Transverse colon (tissue), 4 donors: ENCODE data around the gene ANKS1B. TPM values are rescaled to one million over a fixed set of nuclear protein-coding genes. Genes with fewer than 3 reads are reported as not detected.

Experiments
- DNase-seq: peaks from one replicate; pipeline ENCODE4 v3.0.0-alpha.2; 2019
- H3K27ac ChIP-seq, 4 donors: fragments of 200-600 bp; sonication (generic); 2 replicates each; pipeline ENCODE4 v1.5.1; 2016 to 2018; ENCODE audit warnings: inconsistent platforms in 4 of 4
- H3K27me3 ChIP-seq: fragments of 200-600 bp; sonication (generic); 2 replicates; pipeline ENCODE4 v1.5.1; 2017; ENCODE audit warnings: inconsistent platforms
- H3K36me3 ChIP-seq, 4 donors: fragments of 200-600 bp; sonication (generic); 2 replicates each; pipeline ENCODE4 v1.5.1; 2017 to 2019; ENCODE audit warnings: inconsistent platforms in 4 of 4
- H3K4me1 ChIP-seq, 4 donors: fragments of 200-600 bp; sonication (generic); 2 replicates each; pipeline ENCODE4 v1.5.1; 2017 to 2020; ENCODE audit warnings: inconsistent platforms in 4 of 4
- H3K4me3 ChIP-seq, 4 donors: fragments of 200-600 bp; sonication (generic); 1 replicate in 1 of 4; 2 replicates in 3 of 4; pipeline versions ENCODE4 v1.5.1 to v1.6.1; 2017 to 2019; ENCODE audit warnings: inconsistent platforms in 4 of 4
- H3K9me3 ChIP-seq, 2 donors: fragments of 200-600 bp; sonication (generic); 2 replicates each; pipeline ENCODE4 v1.5.1; 2017 to 2019; ENCODE audit warnings: inconsistent platforms in 2 of 2
- EP300 ChIP-seq: sonication (generic); formaldehyde crosslinking; IDR thresholded peaks from one replicate; pipeline ENCODE4 v1.6.1; 2017; ENCODE audit warnings: antibody characterized with exemption, low read depth
- POLR2A ChIP-seq: fragments of 450-650 bp; IDR thresholded peaks from one replicate; pipeline ENCODE4 v1.6.1; 2016; ENCODE audit warnings: antibody characterized with exemption, mild to moderate bottlenecking, moderate library complexity
- POLR2AphosphoS5 ChIP-seq, 3 donors: sonication (generic); formaldehyde crosslinking; IDR thresholded peaks; one replicate each; pipeline ENCODE4 v1.6.1; 2016; ENCODE audit warnings: antibody characterized with exemption in 3 of 3
- WGBS, 2 donors: methylation state at CpG; one replicate each; pipeline ENCODE4 v1.1.5; 2018; ENCODE audit warnings: low coverage in 1 of 2; 5-methylcytosine and 5-hydroxymethylcytosine counted together
- in situ Hi-C, 4 donors: fragments of 200-750 bp; cut with MboI; loops; one replicate each; pipeline versions ENCODE4 v1.15.0 to v1.15.1; 2017; ENCODE audit warnings: low sequenced_read_pairs in 3 of 4, low pct_ligation_motif_present in 1 of 4, low pct_unique_long_range_greater_than_20kb in 1 of 4
- intact Hi-C: fragments of 100-400 bp; cut with DNase I; formaldehyde crosslinking; loops from one replicate; pipeline ENCODE4 v1.15.1; 2023; ENCODE audit warnings: low total_unique reads
- total RNA-seq, 4 donors: library from RNA; depleted of rRNA; stranded (reverse); fragments of >200 nt; gene quantifications; one replicate each; pipeline ENCODE4 v1.1.0, GENCODE V29; 2016
- TF ChIP-seq, protein P1 (sequence below), 5 experiments: fragments of 200-600 bp in 3 of 5; fragments of 450-650 bp in 2 of 5; sonication (generic) in 3 of 5; IDR thresholded peaks; 1 replicate in 2 of 5; 2 replicates in 3 of 5; pipeline ENCODE4 v1.5.1; 2016 to 2017; ENCODE audit warnings: antibody characterized with exemption in 5 of 5, inconsistent platforms in 3 of 5, mild to moderate bottlenecking in 2 of 5, moderate library complexity in 1 of 5

ANKS1B gene
- total RNA-seq, 4 donors from 2014 or later = 1.4 to 6.4 (median 3.5) TPM; not detected in 1

DNA sequence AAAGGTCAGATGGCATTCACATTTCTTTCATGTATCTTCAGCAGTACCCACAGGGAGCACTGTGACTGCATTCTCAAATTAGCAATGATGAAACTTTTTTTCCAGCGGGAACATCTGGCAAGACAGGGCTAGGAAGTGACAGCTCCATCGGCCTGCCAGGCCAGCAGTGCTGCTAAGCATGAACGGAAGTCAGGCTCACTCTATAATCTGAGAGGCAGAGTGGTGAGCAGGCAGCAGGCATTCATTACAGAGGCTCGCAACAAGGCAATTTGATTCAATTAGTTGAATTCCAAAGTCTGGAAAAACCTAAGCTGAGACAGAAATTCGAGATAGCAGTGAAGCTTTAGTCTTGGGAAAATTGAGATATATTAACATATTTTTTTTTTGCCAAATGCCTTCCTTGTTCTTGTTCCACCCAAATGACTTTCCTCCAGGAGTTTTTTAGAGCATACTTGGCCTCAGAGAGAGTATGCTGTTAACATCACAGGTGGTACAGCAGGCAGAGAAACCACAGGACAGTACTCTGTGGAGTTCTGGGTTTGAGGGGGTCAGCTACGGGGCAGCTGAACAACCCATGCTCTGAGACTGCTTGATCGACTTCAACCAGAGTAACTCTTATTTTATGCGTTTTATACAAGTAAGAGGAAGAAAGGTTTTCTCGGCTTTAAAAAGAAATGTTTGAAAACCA lies 924.8 kb downstream of the ANKS1B start:
- TF ChIP-seq EP300 (no peak), POLR2AphosphoS5 (IDR thresholded peaks at IDR 0.05) (no peak), POLR2A (no peak)
- TF ChIP-seq, protein P1, sequence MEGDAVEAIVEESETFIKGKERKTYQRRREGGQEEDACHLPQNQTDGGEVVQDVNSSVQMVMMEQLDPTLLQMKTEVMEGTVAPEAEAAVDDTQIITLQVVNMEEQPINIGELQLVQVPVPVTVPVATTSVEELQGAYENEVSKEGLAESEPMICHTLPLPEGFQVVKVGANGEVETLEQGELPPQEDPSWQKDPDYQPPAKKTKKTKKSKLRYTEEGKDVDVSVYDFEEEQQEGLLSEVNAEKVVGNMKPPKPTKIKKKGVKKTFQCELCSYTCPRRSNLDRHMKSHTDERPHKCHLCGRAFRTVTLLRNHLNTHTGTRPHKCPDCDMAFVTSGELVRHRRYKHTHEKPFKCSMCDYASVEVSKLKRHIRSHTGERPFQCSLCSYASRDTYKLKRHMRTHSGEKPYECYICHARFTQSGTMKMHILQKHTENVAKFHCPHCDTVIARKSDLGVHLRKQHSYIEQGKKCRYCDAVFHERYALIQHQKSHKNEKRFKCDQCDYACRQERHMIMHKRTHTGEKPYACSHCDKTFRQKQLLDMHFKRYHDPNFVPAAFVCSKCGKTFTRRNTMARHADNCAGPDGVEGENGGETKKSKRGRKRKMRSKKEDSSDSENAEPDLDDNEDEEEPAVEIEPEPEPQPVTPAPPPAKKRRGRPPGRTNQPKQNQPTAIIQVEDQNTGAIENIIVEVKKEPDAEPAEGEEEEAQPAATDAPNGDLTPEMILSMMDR (IDR thresholded peaks at IDR 0.05) = no peak
- WGBS, 2 donors = 42 to 61% methylated on average over 6 to 9 of the region's 9 CpGs
- H3K27me3 ChIP-seq = no peaks in the 10 kb centered on the region
- in situ Hi-C loops = no loop called here
- H3K9me3 ChIP-seq = no peaks in the 10 kb centered on the region
- no peak for DNase-seq
- no peaks in the 10 kb centered on the region for H3K36me3 ChIP-seq
- intact Hi-C loops = no loop called here
- H3K4me1 ChIP-seq = no peaks in the 10 kb centered on the region
- H3K27ac ChIP-seq = no peak overlapping the region
- no peak overlapping the region for H3K4me3 ChIP-seq

DNA sequence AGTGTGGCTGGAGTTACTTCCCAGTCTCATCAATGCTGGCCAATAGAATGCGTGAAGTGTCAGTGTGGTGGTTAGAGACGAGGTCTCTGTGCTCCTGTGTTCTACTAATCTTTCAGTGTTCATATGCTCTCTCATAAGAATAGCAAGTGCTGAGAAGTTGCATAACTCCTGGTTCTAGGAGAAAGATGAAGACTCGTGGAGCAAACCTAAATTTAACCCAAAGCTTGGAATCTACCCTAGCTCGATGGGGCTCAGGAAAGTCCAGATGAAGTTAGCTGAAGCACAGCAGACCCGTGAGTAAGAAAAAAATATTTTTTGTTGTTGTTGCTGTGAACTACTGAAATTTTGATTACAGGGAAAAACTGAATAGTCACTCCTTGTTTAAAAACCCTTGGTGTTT lies 927.1 kb downstream of the ANKS1B start:
- no peaks in the 10 kb centered on the region for H3K36me3 ChIP-seq
- in situ Hi-C loops = no loop called here
- H3K4me1 ChIP-seq = no peaks in the 10 kb centered on the region
- H3K27me3 ChIP-seq = no peaks in the 10 kb centered on the region
- no peak overlapping the region for H3K4me3 ChIP-seq
- intact Hi-C loops = no loop called here
- no peak for TF ChIP-seq EP300
- no peak for DNase-seq
- no peak overlapping the region for H3K27ac ChIP-seq
- H3K9me3 ChIP-seq = no peaks in the 10 kb centered on the region
- 77 to 87% methylated on average over 5 of the region's 5 CpGs for WGBS, 2 donors

- Histone ChIP-seq H3K4me3 (no peak overlapping the region), H3K27ac (no peak overlapping the region), H3K27me3 (no peaks in the 10 kb centered on the region), H3K36me3 (no peaks in the 10 kb centered on the region), H3K9me3 (no peaks in the 10 kb centered on the region), H3K4me1 (no peaks in the 10 kb centered on the region)
- in situ Hi-C loops (no loop called here), intact Hi-C loops (no loop called here)
- TF ChIP-seq POLR2A = no peak
- no peak for TF ChIP-seq POLR2AphosphoS5 (IDR thresholded peaks at IDR 0.05)
- no peak for DNase-seq
- 83 to 88% methylated on average over 1 of the region's 1 CpG for WGBS, 2 donors
These were observed 928.5 kb downstream of the ANKS1B start for GRCh38 chr12:99056186-99056585.

DNA sequence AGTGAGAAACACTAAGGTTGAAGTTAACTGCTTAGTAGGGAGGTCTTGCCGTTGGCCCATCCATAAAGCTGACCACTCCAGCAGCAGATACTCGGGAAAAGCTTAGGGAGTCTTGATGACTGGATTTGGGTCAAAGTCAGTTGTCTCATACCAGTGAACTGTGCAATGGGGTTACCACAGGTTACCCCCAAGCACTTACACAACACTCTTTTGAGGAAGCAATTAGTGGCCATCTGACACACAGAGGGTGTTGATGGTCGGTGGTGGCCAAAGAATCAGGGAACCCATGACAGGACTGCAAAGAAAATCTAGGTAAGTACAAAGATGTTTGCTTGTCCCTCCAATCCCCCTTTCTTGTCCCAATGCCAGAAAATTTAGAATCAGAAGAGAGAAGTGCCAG lies 929.4 kb downstream of the ANKS1B start:
- no peak for DNase-seq
- Histone ChIP-seq H3K27me3 (no peaks in the 10 kb centered on the region), H3K36me3 (no peaks in the 10 kb centered on the region), H3K27ac (no peak overlapping the region), H3K4me1 (no peaks in the 10 kb centered on the region), H3K4me3 (no peak overlapping the region), H3K9me3 (no peaks in the 10 kb centered on the region)
- WGBS, 2 donors = 82% methylated on average over 3 of the region's 3 CpGs; no CpG with 5 or more reads in 1 of the 2 donors
- TF ChIP-seq, protein P1 (IDR thresholded peaks at IDR 0.05) = no peak
- TF ChIP-seq POLR2AphosphoS5 (IDR thresholded peaks at IDR 0.05) (no peak), POLR2A (no peak), EP300 (no peak)
- intact Hi-C loops (no loop called here), in situ Hi-C loops (no loop called here)

DNA sequence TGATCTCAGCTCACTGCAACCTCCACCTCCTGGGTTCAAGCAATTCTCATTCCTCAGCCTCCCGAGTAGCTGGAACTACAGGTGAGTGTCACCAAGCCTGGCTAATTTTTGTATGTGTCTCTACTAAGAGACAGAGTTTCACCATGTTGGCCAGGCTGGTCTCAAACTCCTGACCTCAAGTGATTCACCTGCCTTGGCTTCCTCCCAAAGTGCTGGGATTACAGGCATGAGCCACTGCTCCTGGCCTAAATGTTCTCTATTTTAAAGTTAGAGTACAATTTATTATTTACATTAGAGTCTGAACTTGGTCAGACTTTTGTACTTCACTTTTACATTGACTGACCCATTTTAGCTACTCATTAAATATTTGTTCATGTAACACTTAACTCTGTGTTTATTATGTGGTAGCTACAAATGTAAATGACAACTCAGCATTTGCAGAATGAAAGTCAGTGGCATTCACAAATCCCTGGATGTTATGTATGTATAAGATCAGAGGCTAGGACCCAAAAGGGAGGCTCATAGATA lies 930.1 kb downstream of the ANKS1B start:
- Histone ChIP-seq H3K4me3 (no peak overlapping the region), H3K9me3 (no peaks in the 10 kb centered on the region), H3K4me1 (no peaks in the 10 kb centered on the region), H3K27ac (no peak overlapping the region), H3K36me3 (no peaks in the 10 kb centered on the region), H3K27me3 (no peaks in the 10 kb centered on the region)
- DNase-seq = no peak
- TF ChIP-seq EP300 (no peak), POLR2AphosphoS5 (IDR thresholded peaks at IDR 0.05) (no peak), POLR2A (no peak)
- TF ChIP-seq, protein P1 (IDR thresholded peaks at IDR 0.05) = no peak
- WGBS, 2 donors = 67 to 87% methylated on average over 1 of the region's 1 CpG
- in situ Hi-C loops = no loop called here
- intact Hi-C loops = no loop called here
